PC-3 (cell line): ENCODE measurements around the gene SGCD. TPM values are rescaled to one million over a fixed set of nuclear protein-coding genes. Genes with fewer than 3 reads are reported as not detected.
A peak's percentile ranks its signal among the peaks of the same experiment; 100 is the strongest.

Experiments
- ATAC-seq: fragments of 200-7000 bp; cut with Tn5 transposase; 2 replicates; pipeline ENCODE4 v1.9.1; 2020; ENCODE audit warnings: mild to moderate bottlenecking, moderate library complexity
- BruUV-seq: library from RNA; stranded (reverse); fragments of 400-500 nt; replicated peaks from 2 replicates; lab custom pipeline; 2021; lab: Mats Ljungman, UMichigan
- CTCF ChIA-PET: fragments of 300-600 bp; sonication (Branson Sonifier 250); formaldehyde crosslinking; loops from one replicate; lab custom pipeline; 2022; ENCODE audit warnings: antibody characterized with exemption; lab: Charles Lee
- POLR2A ChIA-PET: fragments of 300-600 bp; sonication (Branson Sonifier 250); formaldehyde crosslinking; loops from one replicate; lab custom pipeline; 2022; ENCODE audit warnings: antibody characterized with exemption; ENCODE audit not compliant: unreplicated experiment; lab: Charles Lee
- DNase-seq: peaks from one replicate; pipeline ENCODE4 v3.0.0-alpha.2; 2015
- H2AFZ ChIP-seq: fragments of 300-600 bp; sonication (generic); 2 replicates; pipeline ENCODE4 v1.6.0; 2016; ENCODE audit warnings: antibody characterized with exemption, low read length
- H3F3A ChIP-seq: fragments of 300-600 bp; sonication (generic); one replicate; pipeline ENCODE4 v1.6.0; 2017; ENCODE audit warnings: antibody characterized with exemption, low read length, control low read depth, mild to moderate bottlenecking; ENCODE audit not compliant: unreplicated experiment
- H3K27ac ChIP-seq: fragments of 300-600 bp; sonication (generic); 2 replicates; pipeline ENCODE4 v1.5.1; 2016; ENCODE audit warnings: mild to moderate bottlenecking, low read length
- H3K27me3 ChIP-seq: fragments of 300-600 bp; sonication (generic); 2 replicates; pipeline ENCODE4 v1.6.1; 2016; ENCODE audit warnings: low read length, mixed read lengths
- H3K36me3 ChIP-seq: fragments of 300-600 bp; sonication (generic); 2 replicates; pipeline ENCODE4 v1.6.1; 2016; ENCODE audit warnings: low read depth, mixed run types, low read length, mixed read lengths
- H3K4me1 ChIP-seq: fragments of 300-600 bp; sonication (generic); 2 replicates; pipeline ENCODE4 v1.5.1; 2016; ENCODE audit warnings: low read length; ENCODE audit not compliant: insufficient read depth
- H3K4me2 ChIP-seq: fragments of 300-600 bp; sonication (generic); 2 replicates; pipeline ENCODE4 v1.6.0; 2016; ENCODE audit warnings: low read length
- H3K4me3 ChIP-seq: fragments of 300-600 bp; sonication (generic); 2 replicates; pipeline ENCODE4 v1.5.1; 2016; ENCODE audit warnings: mild to moderate bottlenecking, low read length, mixed read lengths
- H3K79me2 ChIP-seq: fragments of 300-600 bp; sonication (generic); 2 replicates; pipeline ENCODE4 v1.6.1; 2017; ENCODE audit warnings: low read length, mixed read lengths
- H3K9ac ChIP-seq: fragments of 300-600 bp; sonication (generic); 2 replicates; pipeline ENCODE4 v1.6.0; 2016; ENCODE audit warnings: mild to moderate bottlenecking, low read length
- H3K9me2 ChIP-seq: fragments of 300-600 bp; sonication (generic); replicated peaks from 2 replicates; pipeline ENCODE4 v1.6.1; 2016; ENCODE audit warnings: mixed run types, low read length, mixed read lengths
- H3K9me3 ChIP-seq: fragments of 300-600 bp; sonication (generic); 2 replicates; pipeline ENCODE4 v1.6.1; 2016; ENCODE audit warnings: low read length, mixed read lengths
- H4K20me1 ChIP-seq: fragments of 300-600 bp; sonication (generic); 2 replicates; pipeline ENCODE4 v1.6.1; 2016; ENCODE audit warnings: low read length, mixed read lengths
- EZH2 ChIP-seq: fragments of 300-600 bp; sonication (generic); IDR thresholded peaks from one replicate; pipeline ENCODE4 v1.6.1; 2017; ENCODE audit warnings: antibody characterized with exemption, mild to moderate bottlenecking, low read length; ENCODE audit not compliant: unreplicated experiment
- EZH2phosphoT487 ChIP-seq: fragments of 300-600 bp; sonication (generic); IDR thresholded peaks from 2 replicates; pipeline ENCODE4 v1.6.1; 2018; ENCODE audit warnings: mild to moderate bottlenecking, antibody characterized with exemption, low read length, borderline replicate concordance
- intact Hi-C: fragments of 100-400 bp; cut with micrococcal nuclease; formaldehyde crosslinking; loops from 2 replicates; pipeline ENCODE4 v1.9.0; 2023
- total RNA-seq: library from RNA; depleted of rRNA; stranded (reverse); fragments of >200 nt; gene quantifications from 2 replicates; pipeline ENCODE4 v1.2.3, GENCODE V29; 2014
- TF ChIP-seq, protein P1 (sequence below): fragments of 300-600 bp; sonication (generic); conservative IDR thresholded peaks from 2 replicates; pipeline ENCODE4 v1.5.1; 2017; ENCODE audit warnings: antibody characterized with exemption, low read depth, mild to moderate bottlenecking, low read length

The SGCD gene
- total RNA-seq, 1 experiment from 2014 or later = 0.15 TPM

GRCh38 chr5:156677963-156678362 is 351.0 kb downstream of the SGCD start:
- H3K9me2 ChIP-seq = no peaks in the 10 kb centered on the region
- CTCF ChIA-PET = no interaction called here
- POLR2A ChIA-PET = no interaction called here
- H3K4me3 ChIP-seq = no peak overlapping the region
- H4K20me1 ChIP-seq = no peaks in the 10 kb centered on the region
- no peak overlapping the region for H3K27ac ChIP-seq
- peaks cover 7% of the 10 kb centered on the region for H3K4me1 ChIP-seq
- no peaks in the 10 kb centered on the region for H3K79me2 ChIP-seq
- DNase-seq (no peak), ATAC-seq (peak; percentile 13)
- intact Hi-C loops = loop anchor here (5.0 kb wide), 2 partner anchors 139 to 624 kb away; no protein-coding TSS in a partner anchor
- H3F3A ChIP-seq = no peaks in the 10 kb centered on the region
- no peak overlapping the region for H3K9ac ChIP-seq
- TF ChIP-seq, protein P1, sequence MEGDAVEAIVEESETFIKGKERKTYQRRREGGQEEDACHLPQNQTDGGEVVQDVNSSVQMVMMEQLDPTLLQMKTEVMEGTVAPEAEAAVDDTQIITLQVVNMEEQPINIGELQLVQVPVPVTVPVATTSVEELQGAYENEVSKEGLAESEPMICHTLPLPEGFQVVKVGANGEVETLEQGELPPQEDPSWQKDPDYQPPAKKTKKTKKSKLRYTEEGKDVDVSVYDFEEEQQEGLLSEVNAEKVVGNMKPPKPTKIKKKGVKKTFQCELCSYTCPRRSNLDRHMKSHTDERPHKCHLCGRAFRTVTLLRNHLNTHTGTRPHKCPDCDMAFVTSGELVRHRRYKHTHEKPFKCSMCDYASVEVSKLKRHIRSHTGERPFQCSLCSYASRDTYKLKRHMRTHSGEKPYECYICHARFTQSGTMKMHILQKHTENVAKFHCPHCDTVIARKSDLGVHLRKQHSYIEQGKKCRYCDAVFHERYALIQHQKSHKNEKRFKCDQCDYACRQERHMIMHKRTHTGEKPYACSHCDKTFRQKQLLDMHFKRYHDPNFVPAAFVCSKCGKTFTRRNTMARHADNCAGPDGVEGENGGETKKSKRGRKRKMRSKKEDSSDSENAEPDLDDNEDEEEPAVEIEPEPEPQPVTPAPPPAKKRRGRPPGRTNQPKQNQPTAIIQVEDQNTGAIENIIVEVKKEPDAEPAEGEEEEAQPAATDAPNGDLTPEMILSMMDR = no peak
- TF ChIP-seq EZH2 (no peak), EZH2phosphoT487 (no peak)
- BruUV-seq = no TSS peak
- H3K36me3 ChIP-seq = no peaks in the 10 kb centered on the region
- H3K27me3 ChIP-seq = peaks cover 5% of the 10 kb centered on the region; the same call in 1 of the 2 replicates
- no peak overlapping the region for H2AFZ ChIP-seq
- no peak overlapping the region for H3K4me2 ChIP-seq
- H3K9me3 ChIP-seq = no peaks in the 10 kb centered on the region

DNA sequence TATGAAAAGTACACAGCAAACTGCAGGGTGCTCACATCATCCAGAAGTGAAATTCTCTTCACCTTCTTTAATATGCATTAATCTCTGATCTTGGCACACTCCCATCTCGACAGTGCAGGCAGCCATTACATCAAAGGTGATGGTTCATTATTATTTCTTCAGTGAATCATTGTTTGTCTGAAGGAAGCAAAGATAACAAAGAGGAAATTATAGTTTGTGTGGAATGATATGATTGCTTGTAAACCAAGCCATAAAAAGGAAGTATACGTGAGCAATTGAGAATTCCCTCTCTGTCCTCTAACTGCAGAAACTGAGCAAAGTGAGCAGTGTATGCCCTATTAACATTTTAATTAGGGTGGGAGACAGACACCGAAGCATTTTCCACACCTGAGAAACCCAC is 351.5 kb downstream of the SGCD start:
- H3K4me2 ChIP-seq = no peak overlapping the region
- no peaks in the 10 kb centered on the region for H3K9me2 ChIP-seq
- peak; percentile 87 for ATAC-seq
- H3K36me3 ChIP-seq = no peaks in the 10 kb centered on the region
- no peak overlapping the region for H3K27ac ChIP-seq
- POLR2A ChIA-PET = no interaction called here
- peaks cover 6% of the 10 kb centered on the region; the same call in 1 of the 2 replicates for H3K27me3 ChIP-seq
- no peaks in the 10 kb centered on the region for H4K20me1 ChIP-seq
- no peaks in the 10 kb centered on the region for H3K79me2 ChIP-seq
- no peak overlapping the region for H2AFZ ChIP-seq
- H3K4me1 ChIP-seq = peaks cover 7% of the 10 kb centered on the region
- peak; percentile 52 for DNase-seq
- intact Hi-C loops = loop anchor here (5.0 kb wide), 2 partner anchors 139 to 624 kb away; no protein-coding TSS in a partner anchor
- no peak for TF ChIP-seq EZH2phosphoT487
- no peak for TF ChIP-seq EZH2
- TF ChIP-seq, protein P1 = no peak
- H3K9ac ChIP-seq = no peak overlapping the region
- H3K4me3 ChIP-seq = no peak overlapping the region
- CTCF ChIA-PET = no interaction called here
- no TSS peak for BruUV-seq
- no peaks in the 10 kb centered on the region for H3K9me3 ChIP-seq
- H3F3A ChIP-seq = no peaks in the 10 kb centered on the region

GRCh38 chr5:156680831-156681230 is 353.9 kb downstream of the SGCD start:
- ChIA-PET POLR2A (no interaction called here), CTCF (no interaction called here)
- Histone ChIP-seq H3K4me1 (peaks cover 7% of the 10 kb centered on the region), H3K27ac (no peak overlapping the region), H3K9ac (no peak overlapping the region), H3K4me3 (no peak overlapping the region), H3F3A (no peaks in the 10 kb centered on the region), H3K9me2 (no peaks in the 10 kb centered on the region), H3K9me3 (no peaks in the 10 kb centered on the region), H3K27me3 (peaks cover 7% of the 10 kb centered on the region; the same call in 1 of the 2 replicates), H2AFZ (no peak overlapping the region), H4K20me1 (no peaks in the 10 kb centered on the region), H3K4me2 (no peak overlapping the region), H3K36me3 (no peaks in the 10 kb centered on the region), H3K79me2 (no peaks in the 10 kb centered on the region)
- intact Hi-C loops = no loop called here
- no peak for ATAC-seq
- no peak for TF ChIP-seq EZH2phosphoT487
- TF ChIP-seq EZH2 = no peak
- TF ChIP-seq, protein P1 = no peak
- no peak for DNase-seq
- BruUV-seq = no TSS peak
